HG03095 (cell line): ENCODE measurements around the gene KRT4.

Source experiments
- ATAC-seq: cut with Tn5 transposase; IDR thresholded peaks from one replicate; pipeline ENCODE4 v1.9.1; 2021; ENCODE audit warnings: moderate library complexity; ENCODE audit not compliant: unreplicated experiment

Gene KRT4

GRCh38 chr12:52794479-52795331 is 19.2 kb downstream of the KRT4 start:
- ATAC-seq, result no peak

GRCh38 chr12:52792185-52793029 is 21.5 kb downstream of the KRT4 start:
- no peak for ATAC-seq

DNA sequence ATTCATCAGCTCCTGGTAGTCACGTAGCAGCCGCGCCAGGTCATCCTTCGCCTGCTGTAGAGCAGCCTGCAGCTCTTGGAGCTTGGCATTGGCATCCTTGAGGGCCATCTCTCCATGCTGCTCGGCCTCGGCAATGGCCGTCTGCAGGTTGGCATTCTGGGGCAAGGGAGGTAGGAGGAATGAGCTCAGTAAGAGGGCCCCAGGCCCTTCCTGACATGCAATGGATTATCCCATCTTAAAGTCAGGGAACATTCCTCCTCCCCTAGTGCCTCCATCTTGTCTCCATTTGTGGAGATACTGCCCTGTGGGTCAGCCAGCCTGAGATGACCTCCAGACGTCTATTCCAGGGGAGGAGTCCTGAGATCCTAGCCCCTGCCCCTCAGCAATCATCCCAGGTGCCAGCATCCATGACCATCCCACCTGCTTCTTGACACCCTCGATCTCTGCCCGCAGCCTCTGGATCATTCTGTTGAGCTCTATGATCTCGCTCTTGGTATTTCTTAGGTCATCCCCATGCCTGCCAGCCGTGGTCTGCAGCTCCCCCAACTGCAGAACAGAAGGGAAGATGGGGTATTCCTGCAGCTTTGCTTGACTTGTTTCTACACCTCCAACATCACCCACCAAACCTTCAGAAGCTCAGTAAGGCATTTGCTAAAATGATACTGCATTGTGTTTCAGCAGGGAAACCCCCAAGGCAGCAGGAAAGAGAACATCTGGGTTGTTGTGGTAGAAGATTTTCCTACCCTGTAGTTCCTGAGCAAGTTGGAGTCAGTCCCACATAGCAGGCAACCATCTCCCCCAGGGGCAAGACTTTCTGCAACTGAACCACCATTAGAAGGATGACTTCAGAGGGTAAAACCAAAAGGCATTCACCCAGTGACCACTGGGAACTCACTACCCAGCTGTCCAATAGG is 22.4 kb downstream of the KRT4 start:
- no peak for ATAC-seq

DNA sequence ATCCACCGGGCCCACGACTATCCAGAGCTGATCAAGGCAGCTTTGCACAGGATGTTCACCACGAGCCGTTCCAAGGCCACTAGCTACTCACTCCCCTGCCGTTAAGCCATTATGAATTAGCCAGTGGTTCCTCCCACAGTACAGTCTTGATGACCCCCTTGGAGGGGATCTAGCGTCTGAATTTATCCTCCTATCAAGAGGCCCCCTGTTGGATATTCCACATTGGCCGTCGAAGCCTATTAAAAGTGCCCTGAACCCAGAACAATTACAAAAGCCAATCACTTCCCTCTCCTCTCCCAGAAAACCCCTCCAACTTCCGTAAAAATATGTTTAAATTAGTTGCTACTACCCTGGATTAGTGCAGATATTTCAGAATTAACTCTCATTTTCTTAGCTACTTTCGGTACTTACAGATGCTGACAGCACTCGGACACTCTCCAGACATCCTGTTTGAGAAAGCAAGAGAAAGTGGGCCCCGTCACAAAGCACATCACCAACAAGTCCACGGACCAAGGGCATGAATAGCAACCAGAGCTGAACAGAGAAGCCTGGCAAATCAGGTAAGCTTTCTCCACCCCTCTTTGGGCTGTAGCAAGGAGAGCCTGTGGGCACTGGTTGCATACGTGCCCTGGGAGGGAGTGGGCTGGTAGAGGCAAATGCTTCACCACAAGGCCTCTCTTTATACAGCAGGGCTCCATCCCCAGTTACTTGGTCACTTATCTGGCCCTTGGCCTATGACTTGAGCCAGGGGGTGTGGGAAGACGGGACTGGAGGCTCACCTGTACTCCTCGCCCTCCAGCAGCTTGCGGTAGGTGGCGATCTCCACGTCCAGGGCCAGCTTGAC is 23.3 kb downstream of the KRT4 start:
- no peak for ATAC-seq

DNA sequence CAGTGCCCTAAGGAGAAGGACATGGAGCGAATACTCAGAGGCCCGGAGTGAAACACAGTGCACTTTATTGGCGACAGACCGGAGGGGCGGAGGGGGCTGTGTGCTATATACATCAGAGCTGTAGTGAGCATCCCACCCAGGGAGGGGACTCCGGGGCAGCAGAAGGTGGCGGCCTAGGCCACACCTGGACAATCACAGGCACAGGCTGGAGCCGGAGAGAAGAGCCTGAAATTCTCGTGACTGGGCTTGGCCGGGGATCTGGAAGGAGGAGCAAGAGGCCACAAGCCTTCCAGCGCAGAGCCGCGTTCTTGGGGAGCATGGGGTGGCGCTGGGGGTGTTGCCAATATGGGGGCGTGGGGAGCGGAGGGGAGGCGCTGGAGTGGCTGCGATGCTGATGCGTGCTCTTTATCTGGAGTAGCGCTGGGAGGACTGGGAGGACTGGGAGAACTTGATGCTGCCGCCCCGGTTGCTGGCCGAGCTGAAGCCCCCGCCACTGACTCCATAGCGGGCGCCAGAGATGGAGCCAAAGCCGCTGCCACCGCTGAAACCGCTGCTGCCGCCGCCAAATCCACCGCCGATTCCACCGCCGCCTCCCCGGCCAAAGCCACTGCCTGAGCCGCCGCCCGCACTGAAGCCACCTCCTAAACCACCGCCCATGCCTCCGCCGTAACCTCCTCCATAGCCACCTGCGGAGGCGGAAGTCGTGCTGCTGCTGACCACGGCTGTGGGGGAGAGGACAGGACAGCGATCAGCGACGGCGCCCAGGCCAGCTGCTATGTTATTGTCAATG is 24.1 kb downstream of the KRT4 start:
- ATAC-seq, result no peak

- ATAC-seq, result no peak
Observed at GRCh38 chr12:52788876-52789636, 24.9 kb downstream of the KRT4 start.

GRCh38 chr12:52788192-52788875 is 25.6 kb downstream of the KRT4 start:
- no peak for ATAC-seq

DNA sequence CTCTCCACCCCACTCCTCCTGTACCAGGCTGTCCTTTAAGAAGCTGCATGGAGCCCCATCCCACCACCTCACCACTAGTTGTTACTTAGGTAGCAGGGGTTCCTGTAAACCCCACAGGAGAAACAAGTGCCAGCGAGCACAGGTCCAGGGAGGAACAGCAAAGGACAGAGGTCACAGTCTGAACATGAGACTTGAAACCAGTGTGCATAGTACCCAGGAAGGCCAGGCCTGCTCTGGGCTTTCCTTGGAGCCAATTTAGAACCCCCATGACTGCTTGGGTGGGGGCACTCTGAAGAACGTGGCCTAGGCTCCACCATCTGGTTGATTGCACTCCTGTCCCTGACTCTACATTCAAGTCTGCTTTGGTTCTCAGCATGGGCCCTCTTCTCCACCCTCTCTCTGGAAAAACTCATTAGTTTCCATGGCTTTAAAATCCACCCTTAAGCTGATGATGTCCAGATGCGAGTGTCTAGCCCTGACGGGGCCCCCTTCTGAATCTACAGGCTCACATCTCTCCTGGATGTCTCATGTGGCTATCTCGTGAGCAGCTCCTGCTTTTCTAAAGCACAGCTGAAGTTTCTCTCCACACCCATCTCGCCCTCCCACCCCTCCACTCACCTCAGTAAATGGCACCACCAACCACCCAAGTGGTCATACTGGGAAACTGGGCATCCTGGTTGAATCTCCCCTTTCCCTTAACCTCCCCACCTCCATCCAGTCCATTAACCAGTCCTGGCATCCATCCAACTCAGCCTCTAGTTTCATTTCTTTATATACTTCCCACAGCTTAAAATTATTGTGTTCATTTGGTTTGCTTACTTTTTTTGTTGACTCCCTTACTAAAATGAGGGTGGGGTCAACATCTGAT is 26.4 kb downstream of the KRT4 start:
- no peak for ATAC-seq

DNA sequence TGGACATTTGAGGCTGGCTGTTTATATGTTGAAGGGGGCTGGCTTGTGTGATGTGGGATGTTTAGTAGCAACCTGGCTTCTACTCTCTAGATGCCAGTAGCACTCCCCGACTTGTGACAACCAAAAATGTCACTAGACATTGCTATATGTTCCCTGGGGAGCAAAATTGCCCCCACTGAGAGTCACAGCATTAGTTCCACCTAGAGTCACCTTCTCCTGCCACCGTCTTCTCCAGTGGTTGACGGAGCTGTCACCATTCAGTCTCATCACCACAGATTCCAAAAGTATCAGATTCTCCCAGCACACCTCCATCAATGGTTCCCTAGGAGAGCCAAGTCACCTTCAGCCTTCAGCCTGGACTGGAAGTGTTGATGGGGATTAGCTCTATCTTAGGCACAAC is 29.0 kb downstream of the KRT4 start:
- no peak for ATAC-seq

- ATAC-seq, result no peak
Observed at GRCh38 chr12:52783563-52784316, 30.2 kb downstream of the KRT4 start.

DNA sequence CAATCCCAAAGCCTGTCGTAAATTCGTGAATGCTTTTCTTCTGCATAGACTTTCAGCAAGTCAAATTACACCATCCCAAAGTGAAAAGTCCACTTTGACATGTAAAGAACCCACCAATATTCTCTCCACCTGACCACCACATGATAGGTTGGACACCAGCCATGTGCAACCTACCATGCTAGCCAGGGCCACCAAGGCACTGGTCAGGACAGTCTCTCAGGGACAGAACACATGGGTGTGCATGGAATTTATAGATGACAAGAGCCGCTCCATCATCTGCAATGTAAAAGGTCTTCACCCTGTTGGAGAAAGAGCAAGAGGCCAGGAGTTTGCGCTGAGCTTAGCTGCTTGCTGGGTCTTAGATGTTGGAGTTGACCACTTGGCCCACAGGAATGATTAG is 31.4 kb downstream of the KRT4 start:
- no peak for ATAC-seq

DNA sequence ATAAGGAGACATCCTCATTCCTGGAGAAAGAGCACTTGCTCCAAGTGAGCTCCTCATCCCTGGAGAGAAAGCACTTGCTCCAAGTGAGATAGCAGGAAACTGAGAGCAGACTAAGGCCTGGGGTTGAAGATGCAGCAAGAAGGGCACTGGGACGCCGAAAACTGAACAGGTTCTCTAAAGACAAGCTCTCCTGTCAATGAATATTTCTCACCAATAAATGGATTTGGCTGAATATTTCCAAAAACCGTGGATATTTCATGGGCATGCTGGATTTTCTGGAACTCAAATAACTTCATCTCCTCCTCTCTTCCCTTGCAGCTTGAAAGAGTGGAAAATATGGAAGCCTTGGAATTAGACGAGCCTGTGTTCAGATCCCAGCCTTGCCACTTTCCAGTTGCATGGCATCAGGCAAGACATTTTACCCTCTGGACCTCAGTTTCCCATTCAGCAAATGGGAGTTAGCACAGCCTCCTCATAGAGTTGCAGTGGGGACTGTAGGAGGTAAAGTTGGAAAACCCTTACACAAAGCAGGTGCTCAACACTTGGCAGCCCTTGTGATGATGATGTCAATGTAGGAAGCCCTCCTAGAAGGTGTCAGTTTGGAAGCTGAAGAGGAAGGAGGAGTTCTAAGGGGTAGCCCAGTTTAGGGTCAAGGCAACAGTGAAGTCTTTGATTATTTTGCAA is 32.4 kb downstream of the KRT4 start:
- ATAC-seq, result no peak

DNA sequence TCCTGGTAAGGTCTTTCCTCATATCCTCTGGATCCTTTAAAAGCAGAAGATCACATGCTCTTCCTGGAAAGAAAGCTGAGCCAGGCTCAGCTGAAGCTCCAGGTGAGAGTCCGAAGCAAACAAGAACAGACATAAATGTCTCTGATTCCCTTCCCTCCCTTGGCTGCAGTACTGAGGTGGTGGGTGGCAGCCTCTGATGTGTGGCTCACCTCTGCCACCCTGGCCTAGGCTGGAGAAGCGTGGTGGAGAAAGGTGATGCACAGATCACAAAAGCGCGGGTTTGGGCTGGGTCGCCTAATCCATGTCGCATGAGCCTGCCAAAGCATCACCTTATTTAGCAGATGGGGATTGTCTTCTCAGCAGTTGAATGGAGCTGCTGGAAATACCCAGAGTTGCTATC is 34.0 kb downstream of the KRT4 start:
- ATAC-seq, result no peak

DNA sequence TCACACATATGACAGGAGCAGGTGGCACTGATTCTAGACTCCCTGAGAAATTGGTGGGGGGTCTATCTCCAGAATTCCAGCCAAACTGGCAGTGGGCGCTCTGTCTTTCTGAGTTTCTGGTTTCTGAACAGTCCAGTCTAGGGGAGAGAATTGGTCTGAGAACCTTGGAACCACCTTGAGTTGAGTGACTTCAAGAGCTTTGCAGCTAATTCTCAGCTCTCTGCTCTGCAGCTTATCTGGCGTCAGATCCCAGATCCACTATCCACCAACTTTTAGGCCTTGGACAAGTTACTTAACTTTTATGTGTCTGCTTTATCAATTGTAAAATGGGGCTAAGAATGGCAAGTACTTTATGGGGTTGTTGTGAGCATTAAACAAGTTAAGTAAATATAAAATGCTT is 35.1 kb downstream of the KRT4 start:
- no peak for ATAC-seq

- no peak for ATAC-seq
Observed at GRCh38 chr12:52777566-52777965, 36.4 kb downstream of the KRT4 start.

DNA sequence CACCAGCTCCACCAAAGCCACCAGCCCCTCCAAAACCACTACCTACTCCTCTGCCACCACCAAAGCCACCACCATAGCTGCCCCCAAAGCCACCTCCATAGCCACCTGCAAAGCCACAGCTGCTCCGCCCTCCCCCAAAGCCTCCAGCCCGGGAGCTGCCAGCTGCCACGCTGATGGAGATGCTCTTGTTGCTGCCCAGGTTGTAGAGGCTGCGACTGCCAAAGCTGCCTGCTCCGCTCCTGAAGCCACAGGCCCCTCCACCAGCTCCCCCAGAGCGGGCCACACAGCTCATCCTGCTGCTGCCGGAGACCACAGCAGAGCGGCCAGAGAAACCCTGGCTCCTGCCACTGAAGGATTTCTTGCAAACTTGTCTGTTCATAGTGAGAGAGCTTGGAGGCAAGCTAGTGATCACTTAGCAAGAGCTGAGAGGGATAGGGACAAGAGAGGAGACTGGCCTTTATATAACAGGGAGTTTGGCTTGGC is 37.0 kb downstream of the KRT4 start, which contains the start of gene KRT76:
KRT76 (minus strand) TSS at position 433 of the 483 bp plus-strand sequence; CDS start at position 379, 54 bp downstream.
- ATAC-seq, result no peak
